ENCODE results near the gene ANKH. TPM values are rescaled to one million over a fixed set of nuclear protein-coding genes. Genes with fewer than 3 reads are reported as not detected.
"Not testable (repeated sequence)": the region's sequence is repeated elsewhere in the genome, so short reads cannot be mapped to it uniquely, and the experiment has no call there.

Gene ANKH
- total RNA-seq, 1 donor from 2014 or later: 10.3 TPM

DNA sequence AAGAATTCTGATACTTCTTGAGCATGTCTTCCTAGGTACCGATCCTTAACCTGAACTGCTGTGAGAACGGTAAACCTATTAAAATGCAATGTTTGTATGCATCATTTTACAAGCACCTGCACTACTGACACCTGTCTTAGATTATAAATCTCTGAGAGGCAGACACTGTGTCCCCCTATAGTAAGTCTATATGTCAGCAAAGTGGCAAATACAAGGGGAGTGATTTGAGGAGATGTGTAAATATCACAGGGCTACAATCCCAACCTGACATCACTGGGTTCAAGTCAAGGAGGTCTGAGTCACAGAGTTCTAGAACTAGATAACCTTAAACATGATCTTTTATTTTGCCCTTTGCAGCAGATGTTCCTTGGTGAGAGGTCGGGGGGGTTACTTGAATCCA lies 64.1 kb downstream of the ANKH start:
- no peak overlapping the region for H3K4me3 ChIP-seq (ENCODE audit: low read depth, low read length)
- TF ChIP-seq CTCF (conservative IDR thresholded peaks at IDR 0.05; ENCODE audit: low read depth, low read length): no peak
- DNase-seq (ENCODE audit: low read depth): no peak

- no peak overlapping the region for H3K4me3 ChIP-seq (ENCODE audit: low read depth, low read length)
- no peak for TF ChIP-seq CTCF (conservative IDR thresholded peaks at IDR 0.05; ENCODE audit: low read depth, low read length)
- no peak for DNase-seq (ENCODE audit: low read depth)
Observed at GRCh38 chr5:14806456-14806855, 65.1 kb downstream of the ANKH start.

DNA sequence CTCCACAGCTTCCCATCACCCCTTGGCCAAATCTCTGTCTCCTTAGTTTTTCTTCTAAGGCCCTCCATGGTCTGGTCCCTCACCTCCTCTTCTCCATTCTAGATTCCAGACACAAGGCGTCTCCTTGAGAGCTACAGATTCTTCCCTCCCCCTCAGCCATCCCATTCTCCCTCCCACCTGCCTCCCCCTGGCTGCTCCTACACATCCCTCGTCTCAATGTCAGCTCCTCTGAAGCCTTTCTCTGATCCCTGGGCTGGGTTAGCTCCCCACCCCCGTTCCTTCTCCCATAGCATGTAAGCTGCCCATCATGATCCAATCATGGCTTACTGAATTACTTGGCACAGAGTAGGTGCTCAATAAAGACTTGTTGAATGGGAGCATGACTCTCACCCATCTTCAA lies 69.0 kb downstream of the ANKH start:
- H3K4me3 ChIP-seq (ENCODE audit: low read depth, low read length): no peak overlapping the region
- no peak for DNase-seq (ENCODE audit: low read depth)
- no peak for TF ChIP-seq CTCF (conservative IDR thresholded peaks at IDR 0.05; ENCODE audit: low read depth, low read length)

GRCh38 chr5:14801792-14802191 lies 69.8 kb downstream of the ANKH start:
- no peak overlapping the region for H3K4me3 ChIP-seq (ENCODE audit: low read depth, low read length)
- DNase-seq (ENCODE audit: low read depth): no peak
- no peak for TF ChIP-seq CTCF (conservative IDR thresholded peaks at IDR 0.05; ENCODE audit: low read depth, low read length)

DNA sequence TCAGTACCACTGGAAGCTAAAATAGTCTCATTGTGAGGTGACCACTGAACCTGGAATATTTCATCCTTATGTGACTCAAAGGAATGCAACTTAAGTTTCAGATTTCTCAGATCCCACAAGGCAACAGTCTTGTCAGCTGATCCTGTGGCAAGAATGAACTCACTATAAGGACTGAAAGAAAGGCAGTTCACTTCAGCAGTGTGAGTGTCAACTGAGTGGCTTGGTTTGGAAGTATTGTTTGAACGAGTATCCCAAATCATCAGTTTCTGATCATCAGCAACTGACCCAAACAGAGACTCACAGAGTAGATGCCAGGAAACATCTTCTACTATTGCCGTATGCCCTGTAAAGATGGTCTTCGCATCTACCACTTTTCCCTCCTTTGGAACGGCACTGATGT lies 74.2 kb downstream of the ANKH start:
- not testable (repeated sequence) for H3K4me3 ChIP-seq (ENCODE audit: low read depth, low read length); DNase-seq (ENCODE audit: low read depth)

DNA sequence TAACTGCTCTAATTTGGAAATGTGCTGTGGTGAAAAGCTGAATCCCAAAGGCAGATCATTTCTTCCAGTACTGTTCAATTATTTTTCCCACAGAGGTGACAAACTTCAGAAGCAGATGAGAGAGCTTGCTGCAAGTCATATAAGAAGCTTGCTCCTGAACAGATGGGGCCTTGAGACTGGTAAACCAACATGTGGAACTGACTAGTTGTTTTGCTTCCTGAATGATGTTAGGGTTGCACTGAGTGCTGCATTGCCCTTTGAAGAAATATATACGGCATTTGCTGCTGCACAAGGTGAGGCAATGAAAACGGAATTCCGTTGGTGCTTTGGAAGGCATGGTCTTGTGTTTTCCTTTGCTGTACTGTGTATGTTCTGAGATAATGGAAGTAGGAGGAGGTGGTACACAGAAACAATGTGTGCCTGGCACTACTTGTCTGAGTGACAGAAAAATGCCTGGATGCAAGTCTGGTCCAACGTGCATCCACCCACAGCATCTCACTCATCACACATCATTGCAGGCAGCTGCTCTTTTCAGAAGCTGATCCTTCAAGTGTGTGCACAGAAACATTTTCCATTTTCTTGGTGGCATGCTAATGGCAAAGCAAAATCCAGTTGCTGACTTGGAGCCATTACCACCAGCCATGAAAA lies 76.9 kb downstream of the ANKH start:
- DNase-seq (ENCODE audit: low read depth): no peak
- TF ChIP-seq CTCF (conservative IDR thresholded peaks at IDR 0.05; ENCODE audit: low read depth, low read length): no peak
- H3K4me3 ChIP-seq (ENCODE audit: low read depth, low read length): no peak overlapping the region

- no peak overlapping the region for H3K4me3 ChIP-seq (ENCODE audit: low read depth, low read length)
- no peak for TF ChIP-seq CTCF (conservative IDR thresholded peaks at IDR 0.05; ENCODE audit: low read depth, low read length)
- DNase-seq (ENCODE audit: low read depth): no peak
Observed at GRCh38 chr5:14793851-14794250, 77.7 kb downstream of the ANKH start.

All from epithelial cell of proximal tubule (primary cell).